K562 (cell line): ENCODE measurements around the gene LIPH. TPM values are rescaled to one million over a fixed set of nuclear protein-coding genes. Genes with fewer than 3 reads are reported as not detected.

ENCODE experiments used
- ATF4 ChIP-seq: fragments of 450-650 bp; formaldehyde crosslinking; IDR thresholded peaks from 2 replicates; pipeline ENCODE4 v1.4.0; 2022; ENCODE audit warnings: mild to moderate bottlenecking, moderate library complexity
- BDP1 ChIP-seq: IDR thresholded peaks from 3 replicates; pipeline ENCODE4 v1.6.1; 2011; ENCODE audit not compliant: insufficient read length, insufficient read depth
- CBX5 ChIP-seq: IDR thresholded peaks from 2 replicates; pipeline ENCODE4 v1.6.1; 2014; ENCODE audit warnings: low read depth, borderline replicate concordance
- CC2D1A ChIP-seq: fragments of 450-650 bp; IDR thresholded peaks from 2 replicates; pipeline ENCODE4 v1.6.1; 2017; ENCODE audit warnings: mild to moderate bottlenecking
- CXXC5 ChIP-seq: fragments of 250-450 bp; sonication (Bioruptor Pico); IDR thresholded peaks from 2 replicates; pipeline ENCODE4 v1.8.0; 2022; ENCODE audit warnings: inconsistent platforms, mild to moderate bottlenecking, moderate library complexity
- DACH1 ChIP-seq: fragments of 450-650 bp; IDR thresholded peaks from 2 replicates; pipeline ENCODE4 v1.6.1; 2018; ENCODE audit not compliant: partially characterized antibody
- RBM39 ChIP-seq: fragments of 200-400 bp; formaldehyde crosslinking; optimal IDR thresholded peaks from 2 replicates; pipeline ENCODE3; 2018; ENCODE audit warnings: low read depth, low read length
- STAT5A ChIP-seq: IDR thresholded peaks from 2 replicates; pipeline ENCODE4 v1.6.1; 2012; ENCODE audit warnings: low read length, inconsistent platforms, borderline replicate concordance
- YY1 ChIP-seq, 3 experiments: IDR thresholded peaks; 2 replicates each; pipeline ENCODE4 v1.6.1; 2011; ENCODE audit warnings: low read length in 2 of 3, mild to moderate bottlenecking in 2 of 3, moderate library complexity in 2 of 3, borderline replicate concordance in 1 of 3, control low read depth in 1 of 3, low read depth in 1 of 3; ENCODE audit not compliant: insufficient read depth in 3 of 3, insufficient replicate concordance in 2 of 3, control insufficient read depth in 1 of 3, insufficient read length in 1 of 3; ENCODE audit errors: extremely low read depth in 1 of 3
- ZBTB8A ChIP-seq: fragments of 450-650 bp; IDR thresholded peaks from 2 replicates; pipeline ENCODE4 v1.6.1; 2018; ENCODE audit warnings: mild to moderate bottlenecking, moderate library complexity; ENCODE audit not compliant: partially characterized antibody
- ZFPM2 ChIP-seq: fragments of 250-450 bp; sonication (Bioruptor Pico); IDR thresholded peaks from 2 replicates; pipeline ENCODE4 v1.5.1; 2022; ENCODE audit warnings: mild to moderate bottlenecking
- ZNF77 ChIP-seq: fragments of 250-450 bp; sonication (Bioruptor Pico); IDR thresholded peaks from 2 replicates; pipeline ENCODE4 v1.5.0; 2020
- polyA plus RNA-seq, 8 experiments: library from polyadenylated mRNA; depleted of rRNA in 4 of 8; stranded (reverse) in 5 of 8; unstranded in 3 of 8; fragments of >200 nt; fragmentation: Nextera tagmentation in 2 of 8; fragmentation: Illumina TruSeq in 1 of 8; extraction: Ambion mirVana in 2 of 8; extraction: Trizol in 1 of 8; gene quantifications; 2 replicates each; pipeline versions ENCODE4 v1.2.1 to v1.2.3, GENCODE V29; 2011 to 2014; ENCODE audit warnings: inconsistent platforms in 1 of 8, missing spikeins in 1 of 8
- total RNA-seq, 7 experiments: library from RNA; depleted of rRNA in 6 of 7; stranded (reverse); fragments of >200 nt in 6 of 7; fragmentation: Illumina TruSeq in 2 of 7; extraction: Trizol in 2 of 7; gene quantifications; 2 replicates each; pipeline versions ENCODE4 v1.2.1 to v1.2.3, GENCODE V29; 2011 to 2021; ENCODE audit warnings: low replicate concordance in 1 of 7
- TF ChIP-seq, protein P1 (sequence below): fragments of 250-450 bp; sonication (Bioruptor Pico); IDR thresholded peaks from 2 replicates; pipeline ENCODE4 v1.6.1; 2021; ENCODE audit warnings: mild to moderate bottlenecking
- TF ChIP-seq, protein P2 (sequence below): fragments of 450-650 bp; IDR thresholded peaks from 2 replicates; pipeline ENCODE4 v1.6.1; 2016; ENCODE audit warnings: mild to moderate bottlenecking, moderate library complexity

The LIPH gene
- total and polyA plus RNA-seq, 9 of the 15 experiments (the other 6 are each of a cell fraction or from before 2014, with no cell fraction given): 0.73 to 1.8 (median 1.3) TPM

GRCh38 chr3:185498503-185499396, 53.6 kb downstream of the LIPH start, which contains the start of gene TMEM41A (continued):
- no peak for TF ChIP-seq RBM39
- TF ChIP-seq ZBTB8A: no peak
- TF ChIP-seq STAT5A: peak; percentile 23; the same call in 1 of the 2 replicates
- no peak for TF ChIP-seq BDP1
- peak; percentile 61; the same call in 1 of the 2 replicates for TF ChIP-seq CBX5
- TF ChIP-seq, protein P1, sequence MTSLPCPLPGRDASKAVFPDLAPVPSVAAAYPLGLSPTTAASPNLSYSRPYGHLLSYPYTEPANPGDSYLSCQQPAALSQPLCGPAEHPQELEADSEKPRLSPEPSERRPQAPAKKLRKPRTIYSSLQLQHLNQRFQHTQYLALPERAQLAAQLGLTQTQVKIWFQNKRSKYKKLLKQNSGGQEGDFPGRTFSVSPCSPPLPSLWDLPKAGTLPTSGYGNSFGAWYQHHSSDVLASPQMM (CRISPR knock-in tag): no peak
- TF ChIP-seq DACH1: no peak
- no peak for TF ChIP-seq ZFPM2 (CRISPR knock-in tag)
- TF ChIP-seq ZNF77 (CRISPR knock-in tag): no peak
- peak in 2 of 3 experiments; percentile 81 to 87 for TF ChIP-seq YY1 (IDR thresholded peaks at IDR 0.05; ENCODE audit: borderline replicate concordance in 1 of 3, control insufficient read depth in 1 of 3, extremely low read depth in 1 of 3, insufficient read depth in 3 of 3, insufficient read length in 1 of 3, insufficient replicate concordance in 2 of 3, low read depth in 1 of 3, low read length in 2 of 3)
- TF ChIP-seq, protein P2, sequence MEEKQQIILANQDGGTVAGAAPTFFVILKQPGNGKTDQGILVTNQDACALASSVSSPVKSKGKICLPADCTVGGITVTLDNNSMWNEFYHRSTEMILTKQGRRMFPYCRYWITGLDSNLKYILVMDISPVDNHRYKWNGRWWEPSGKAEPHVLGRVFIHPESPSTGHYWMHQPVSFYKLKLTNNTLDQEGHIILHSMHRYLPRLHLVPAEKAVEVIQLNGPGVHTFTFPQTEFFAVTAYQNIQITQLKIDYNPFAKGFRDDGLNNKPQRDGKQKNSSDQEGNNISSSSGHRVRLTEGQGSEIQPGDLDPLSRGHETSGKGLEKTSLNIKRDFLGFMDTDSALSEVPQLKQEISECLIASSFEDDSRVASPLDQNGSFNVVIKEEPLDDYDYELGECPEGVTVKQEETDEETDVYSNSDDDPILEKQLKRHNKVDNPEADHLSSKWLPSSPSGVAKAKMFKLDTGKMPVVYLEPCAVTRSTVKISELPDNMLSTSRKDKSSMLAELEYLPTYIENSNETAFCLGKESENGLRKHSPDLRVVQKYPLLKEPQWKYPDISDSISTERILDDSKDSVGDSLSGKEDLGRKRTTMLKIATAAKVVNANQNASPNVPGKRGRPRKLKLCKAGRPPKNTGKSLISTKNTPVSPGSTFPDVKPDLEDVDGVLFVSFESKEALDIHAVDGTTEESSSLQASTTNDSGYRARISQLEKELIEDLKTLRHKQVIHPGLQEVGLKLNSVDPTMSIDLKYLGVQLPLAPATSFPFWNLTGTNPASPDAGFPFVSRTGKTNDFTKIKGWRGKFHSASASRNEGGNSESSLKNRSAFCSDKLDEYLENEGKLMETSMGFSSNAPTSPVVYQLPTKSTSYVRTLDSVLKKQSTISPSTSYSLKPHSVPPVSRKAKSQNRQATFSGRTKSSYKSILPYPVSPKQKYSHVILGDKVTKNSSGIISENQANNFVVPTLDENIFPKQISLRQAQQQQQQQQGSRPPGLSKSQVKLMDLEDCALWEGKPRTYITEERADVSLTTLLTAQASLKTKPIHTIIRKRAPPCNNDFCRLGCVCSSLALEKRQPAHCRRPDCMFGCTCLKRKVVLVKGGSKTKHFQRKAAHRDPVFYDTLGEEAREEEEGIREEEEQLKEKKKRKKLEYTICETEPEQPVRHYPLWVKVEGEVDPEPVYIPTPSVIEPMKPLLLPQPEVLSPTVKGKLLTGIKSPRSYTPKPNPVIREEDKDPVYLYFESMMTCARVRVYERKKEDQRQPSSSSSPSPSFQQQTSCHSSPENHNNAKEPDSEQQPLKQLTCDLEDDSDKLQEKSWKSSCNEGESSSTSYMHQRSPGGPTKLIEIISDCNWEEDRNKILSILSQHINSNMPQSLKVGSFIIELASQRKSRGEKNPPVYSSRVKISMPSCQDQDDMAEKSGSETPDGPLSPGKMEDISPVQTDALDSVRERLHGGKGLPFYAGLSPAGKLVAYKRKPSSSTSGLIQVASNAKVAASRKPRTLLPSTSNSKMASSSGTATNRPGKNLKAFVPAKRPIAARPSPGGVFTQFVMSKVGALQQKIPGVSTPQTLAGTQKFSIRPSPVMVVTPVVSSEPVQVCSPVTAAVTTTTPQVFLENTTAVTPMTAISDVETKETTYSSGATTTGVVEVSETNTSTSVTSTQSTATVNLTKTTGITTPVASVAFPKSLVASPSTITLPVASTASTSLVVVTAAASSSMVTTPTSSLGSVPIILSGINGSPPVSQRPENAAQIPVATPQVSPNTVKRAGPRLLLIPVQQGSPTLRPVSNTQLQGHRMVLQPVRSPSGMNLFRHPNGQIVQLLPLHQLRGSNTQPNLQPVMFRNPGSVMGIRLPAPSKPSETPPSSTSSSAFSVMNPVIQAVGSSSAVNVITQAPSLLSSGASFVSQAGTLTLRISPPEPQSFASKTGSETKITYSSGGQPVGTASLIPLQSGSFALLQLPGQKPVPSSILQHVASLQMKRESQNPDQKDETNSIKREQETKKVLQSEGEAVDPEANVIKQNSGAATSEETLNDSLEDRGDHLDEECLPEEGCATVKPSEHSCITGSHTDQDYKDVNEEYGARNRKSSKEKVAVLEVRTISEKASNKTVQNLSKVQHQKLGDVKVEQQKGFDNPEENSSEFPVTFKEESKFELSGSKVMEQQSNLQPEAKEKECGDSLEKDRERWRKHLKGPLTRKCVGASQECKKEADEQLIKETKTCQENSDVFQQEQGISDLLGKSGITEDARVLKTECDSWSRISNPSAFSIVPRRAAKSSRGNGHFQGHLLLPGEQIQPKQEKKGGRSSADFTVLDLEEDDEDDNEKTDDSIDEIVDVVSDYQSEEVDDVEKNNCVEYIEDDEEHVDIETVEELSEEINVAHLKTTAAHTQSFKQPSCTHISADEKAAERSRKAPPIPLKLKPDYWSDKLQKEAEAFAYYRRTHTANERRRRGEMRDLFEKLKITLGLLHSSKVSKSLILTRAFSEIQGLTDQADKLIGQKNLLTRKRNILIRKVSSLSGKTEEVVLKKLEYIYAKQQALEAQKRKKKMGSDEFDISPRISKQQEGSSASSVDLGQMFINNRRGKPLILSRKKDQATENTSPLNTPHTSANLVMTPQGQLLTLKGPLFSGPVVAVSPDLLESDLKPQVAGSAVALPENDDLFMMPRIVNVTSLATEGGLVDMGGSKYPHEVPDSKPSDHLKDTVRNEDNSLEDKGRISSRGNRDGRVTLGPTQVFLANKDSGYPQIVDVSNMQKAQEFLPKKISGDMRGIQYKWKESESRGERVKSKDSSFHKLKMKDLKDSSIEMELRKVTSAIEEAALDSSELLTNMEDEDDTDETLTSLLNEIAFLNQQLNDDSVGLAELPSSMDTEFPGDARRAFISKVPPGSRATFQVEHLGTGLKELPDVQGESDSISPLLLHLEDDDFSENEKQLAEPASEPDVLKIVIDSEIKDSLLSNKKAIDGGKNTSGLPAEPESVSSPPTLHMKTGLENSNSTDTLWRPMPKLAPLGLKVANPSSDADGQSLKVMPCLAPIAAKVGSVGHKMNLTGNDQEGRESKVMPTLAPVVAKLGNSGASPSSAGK: peak; percentile 75
- no peak for TF ChIP-seq CC2D1A
- no peak for TF ChIP-seq ATF4 (CRISPR knock-in tag)
- peak; percentile 93 for TF ChIP-seq CXXC5
